H9 (cell line): ENCODE data around the gene IL3RA. TPM values are rescaled to one million over a fixed set of nuclear protein-coding genes. Genes with fewer than 3 reads are reported as not detected.

Source experiments
- DNase-seq: peaks from one replicate; pipeline ENCODE4 v3.0.0-alpha.2; 2017
- H2AFZ ChIP-seq: one replicate; pipeline ENCODE4 v1.6.1; 2013; ENCODE audit warnings: mild to moderate bottlenecking, low read length, control low read depth, moderate library complexity
- H2AK5ac ChIP-seq: 2 replicates; pipeline ENCODE4 v1.6.1; 2013; ENCODE audit warnings: low read length, control low read depth, mixed read lengths; ENCODE audit not compliant: insufficient read length
- H2BK120ac ChIP-seq: one replicate; pipeline ENCODE4 v1.6.1; 2013; ENCODE audit warnings: low read depth, mild to moderate bottlenecking, low read length, control low read depth, inconsistent platforms; ENCODE audit not compliant: poor library complexity, severe bottlenecking
- H2BK12ac ChIP-seq: 2 replicates; pipeline ENCODE4 v1.6.1; 2013; ENCODE audit warnings: low read length, control low read depth, mixed read lengths, low read depth; ENCODE audit not compliant: insufficient read length
- H2BK15ac ChIP-seq: 2 replicates; pipeline ENCODE4 v1.6.1; 2013; ENCODE audit warnings: low read depth, low read length, control low read depth
- H2BK20ac ChIP-seq: one replicate; pipeline ENCODE4 v1.6.1; 2013; ENCODE audit warnings: low read depth, mild to moderate bottlenecking, low read length, control low read depth, inconsistent platforms; ENCODE audit not compliant: poor library complexity, severe bottlenecking
- H2BK5ac ChIP-seq: 2 replicates; pipeline ENCODE4 v1.6.1; 2013; ENCODE audit warnings: low read length, control low read depth, mixed read lengths; ENCODE audit not compliant: insufficient read length
- H3K14ac ChIP-seq: 2 replicates; pipeline ENCODE4 v1.6.1; 2013; ENCODE audit warnings: low read length, control low read depth; ENCODE audit not compliant: insufficient read depth
- H3K18ac ChIP-seq: 2 replicates; pipeline ENCODE4 v1.6.1; 2013; ENCODE audit warnings: low read depth, mild to moderate bottlenecking, mixed read lengths, low read length, control low read depth; ENCODE audit not compliant: insufficient read length
- H3K23ac ChIP-seq: 2 replicates; pipeline ENCODE4 v1.6.1; 2013; ENCODE audit warnings: low read length, control low read depth, mixed read lengths, low read depth; ENCODE audit not compliant: insufficient read length
- H3K23me2 ChIP-seq: 2 replicates; pipeline ENCODE4 v1.6.1; 2013; ENCODE audit warnings: low read depth, mild to moderate bottlenecking, mixed read lengths, low read length, control low read depth; ENCODE audit not compliant: insufficient read length, poor library complexity, severe bottlenecking
- H3K27ac ChIP-seq: 2 replicates; pipeline ENCODE4 v1.5.1; 2013; ENCODE audit warnings: low read length, control low read depth, mixed read lengths, low read depth; ENCODE audit not compliant: insufficient read length
- H3K27me3 ChIP-seq: 2 replicates; pipeline ENCODE4 v1.6.1; 2013; ENCODE audit warnings: low read length, control low read depth, inconsistent platforms; ENCODE audit not compliant: insufficient read depth
- H3K4ac ChIP-seq: 2 replicates; pipeline ENCODE4 v1.6.1; 2013; ENCODE audit warnings: low read depth, mild to moderate bottlenecking, control low read depth, inconsistent platforms, low read length, moderate library complexity
- H3K4me1 ChIP-seq: 2 replicates; pipeline ENCODE4 v1.6.1; 2013; ENCODE audit warnings: low read length, control low read depth, inconsistent platforms; ENCODE audit not compliant: insufficient read depth
- H3K4me2 ChIP-seq: 2 replicates; pipeline ENCODE4 v1.6.1; 2013; ENCODE audit warnings: low read length, control low read depth, mixed read lengths; ENCODE audit not compliant: insufficient read length, insufficient read depth
- H3K56ac ChIP-seq: 2 replicates; pipeline ENCODE4 v1.6.1; 2013; ENCODE audit warnings: low read depth, mild to moderate bottlenecking, mixed read lengths, low read length, control low read depth; ENCODE audit not compliant: insufficient read length
- H3K79me1 ChIP-seq: 2 replicates; pipeline ENCODE4 v1.6.1; 2013; ENCODE audit warnings: low read depth, mild to moderate bottlenecking, moderate library complexity, low read length, control low read depth, inconsistent platforms; ENCODE audit not compliant: insufficient read depth, poor library complexity, severe bottlenecking
- H3K79me2 ChIP-seq: 2 replicates; pipeline ENCODE4 v1.6.1; 2013; ENCODE audit warnings: low read length, control low read depth, inconsistent platforms; ENCODE audit not compliant: insufficient read depth
- H3K9ac ChIP-seq: 2 replicates; pipeline ENCODE4 v1.6.1; 2013; ENCODE audit warnings: low read length, control low read depth, mixed read lengths; ENCODE audit not compliant: insufficient read length; ENCODE audit errors: extremely low read depth
- H3K9me3 ChIP-seq: one replicate; pipeline ENCODE4 v1.6.1; 2013; ENCODE audit warnings: low read depth, low read length, inconsistent platforms; ENCODE audit not compliant: control insufficient read depth
- H3T11ph ChIP-seq: one replicate; pipeline ENCODE4 v1.6.1; 2013; ENCODE audit warnings: mild to moderate bottlenecking, low read length, control low read depth, inconsistent platforms
- H4K20me1 ChIP-seq: one replicate; pipeline ENCODE4 v1.6.1; 2013; ENCODE audit not compliant: control insufficient read depth, insufficient read length, insufficient read depth
- H4K5ac ChIP-seq: 2 replicates; pipeline ENCODE4 v1.6.1; 2013; ENCODE audit warnings: low read depth, mild to moderate bottlenecking, mixed read lengths, low read length, control low read depth; ENCODE audit not compliant: insufficient read length
- H4K8ac ChIP-seq: replicated peaks from 2 replicates; pipeline ENCODE4 v1.6.1; 2013; ENCODE audit warnings: low read length, control low read depth, mixed read lengths, low read depth; ENCODE audit not compliant: insufficient read length
- H4K91ac ChIP-seq: 2 replicates; pipeline ENCODE4 v1.6.1; 2013; ENCODE audit warnings: low read depth, mild to moderate bottlenecking, moderate library complexity, mixed read lengths, low read length, control low read depth; ENCODE audit not compliant: insufficient read length
- H3K27ac Mint-ChIP-seq, 3 experiments: 2 replicates in 2 of 3; 3 replicates in 1 of 3; pipeline ENCODE4 v1.8.0; 2020 to 2021; ENCODE audit warnings: mixed read lengths in 3 of 3, mild to moderate bottlenecking in 1 of 3, moderate library complexity in 1 of 3
- H3K27me3 Mint-ChIP-seq: 2 replicates; pipeline ENCODE4 v1.8.0; 2021; ENCODE audit warnings: low read depth, mild to moderate bottlenecking, moderate library complexity, mixed read lengths
- H3K36me3 Mint-ChIP-seq, 3 experiments: 2 replicates in 2 of 3; 3 replicates in 1 of 3; pipeline ENCODE4 v1.8.0; 2020 to 2021; ENCODE audit warnings: low read depth in 3 of 3, mixed read lengths in 3 of 3; ENCODE audit not compliant: insufficient read depth in 1 of 3
- H3K4me1 Mint-ChIP-seq, 2 experiments: 2 replicates each; pipeline ENCODE4 v1.8.0; 2020; ENCODE audit warnings: mixed read lengths in 2 of 2
- H3K4me3 Mint-ChIP-seq, 2 experiments: 2 replicates in 1 of 2; 3 replicates in 1 of 2; pipeline ENCODE4 v1.8.0; 2020 to 2021; ENCODE audit warnings: mild to moderate bottlenecking in 2 of 2, mixed read lengths in 2 of 2, moderate library complexity in 1 of 2
- H3K9me3 Mint-ChIP-seq, 2 experiments: 2 replicates in 1 of 2; 3 replicates in 1 of 2; pipeline ENCODE4 v1.8.0; 2020; ENCODE audit warnings: mild to moderate bottlenecking in 2 of 2, mixed read lengths in 2 of 2, moderate library complexity in 1 of 2
- WGBS: extraction: QIAGEN DNeasy Blood & Tissue Kit; methylation state at CpG from one replicate; pipeline ENCODE4 v1.1.7; 2013; ENCODE audit warnings: missing lambda C conversion rate, low lambda C conversion rate, mixed read lengths; ENCODE audit not compliant: insufficient read length; ENCODE audit errors: extremely low coverage; 5-methylcytosine and 5-hydroxymethylcytosine counted together
- total RNA-seq: library from RNA; stranded (reverse); gene quantifications from 2 replicates; pipeline ENCODE4 v1.2.1, GENCODE V29; 2021
- TF ChIP-seq, protein P1 (sequence below): fragments of 200-600 bp; sonication (generic); conservative IDR thresholded peaks from 3 replicates; pipeline ENCODE4 v1.8.0; 2021; ENCODE audit warnings: antibody characterized with exemption, mild to moderate bottlenecking

The IL3RA gene
- total RNA-seq, 1 experiment from 2014 or later, result 0.24 TPM

DNA sequence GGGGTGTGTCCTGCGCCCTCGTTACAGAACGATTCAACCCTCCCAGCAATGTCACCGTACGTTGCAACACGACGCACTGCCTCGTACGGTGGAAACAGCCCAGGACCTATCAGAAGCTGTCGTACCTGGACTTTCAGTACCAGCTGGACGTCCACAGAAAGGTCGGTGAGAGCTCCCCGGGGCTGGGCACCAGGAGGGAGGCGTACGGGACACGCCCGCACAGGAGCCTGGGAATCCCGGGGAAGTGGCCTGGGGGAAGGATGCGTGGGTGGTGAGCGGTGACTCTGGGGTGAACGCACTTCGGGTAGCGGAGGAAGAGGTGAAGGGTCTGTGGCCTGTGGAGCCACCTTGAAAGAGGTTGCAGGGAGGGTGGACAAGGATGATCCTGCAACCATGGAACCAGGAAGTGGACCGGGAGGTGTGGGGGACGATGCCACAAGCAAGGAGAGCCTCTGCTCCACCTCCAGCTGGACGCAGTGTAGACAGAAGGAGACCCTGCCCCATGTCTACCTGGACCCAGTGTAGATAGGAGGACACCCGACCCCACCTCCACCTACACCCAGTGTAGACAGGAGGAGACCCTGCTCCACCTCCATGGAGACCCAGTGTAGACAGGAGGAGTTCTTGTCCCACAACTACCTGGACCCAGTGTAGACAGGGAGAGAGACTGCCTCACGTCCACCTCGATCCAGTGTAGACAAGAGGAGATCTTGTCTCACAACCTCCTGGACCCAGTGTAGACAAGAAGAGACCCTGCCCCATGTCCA is 42.1 kb upstream of the IL3RA start:
- H3K27ac Mint-ChIP-seq, result no peak overlapping the region
- Histone ChIP-seq H3K27ac (no peak overlapping the region), H3K4me2 (no peak overlapping the region), H4K8ac (no peak overlapping the region), H2BK20ac (no peak overlapping the region), H4K5ac (no peak overlapping the region), H3K79me2 (no peaks in the 10 kb centered on the region), H3K79me1 (no peaks in the 10 kb centered on the region), H3K4ac (no peak overlapping the region), H3K27me3 (no peaks in the 10 kb centered on the region), H3K23ac (no peak overlapping the region), H4K91ac (no peak overlapping the region), H3K9me3 (no peaks in the 10 kb centered on the region), H3T11ph (no peak overlapping the region), H2BK15ac (no peak overlapping the region), H3K23me2 (no peaks in the 10 kb centered on the region), H4K20me1 (peaks cover 2% of the 10 kb centered on the region), H2BK120ac (no peak overlapping the region), H2AK5ac (no peak overlapping the region), H2BK5ac (no peak overlapping the region), H3K14ac (no peak overlapping the region), H2AFZ (no peak overlapping the region), H3K56ac (no peak overlapping the region), H3K4me1 (no peaks in the 10 kb centered on the region), H3K9ac (no peak overlapping the region), H2BK12ac (no peak overlapping the region), H3K18ac (no peak overlapping the region)
- TF ChIP-seq, protein P1, sequence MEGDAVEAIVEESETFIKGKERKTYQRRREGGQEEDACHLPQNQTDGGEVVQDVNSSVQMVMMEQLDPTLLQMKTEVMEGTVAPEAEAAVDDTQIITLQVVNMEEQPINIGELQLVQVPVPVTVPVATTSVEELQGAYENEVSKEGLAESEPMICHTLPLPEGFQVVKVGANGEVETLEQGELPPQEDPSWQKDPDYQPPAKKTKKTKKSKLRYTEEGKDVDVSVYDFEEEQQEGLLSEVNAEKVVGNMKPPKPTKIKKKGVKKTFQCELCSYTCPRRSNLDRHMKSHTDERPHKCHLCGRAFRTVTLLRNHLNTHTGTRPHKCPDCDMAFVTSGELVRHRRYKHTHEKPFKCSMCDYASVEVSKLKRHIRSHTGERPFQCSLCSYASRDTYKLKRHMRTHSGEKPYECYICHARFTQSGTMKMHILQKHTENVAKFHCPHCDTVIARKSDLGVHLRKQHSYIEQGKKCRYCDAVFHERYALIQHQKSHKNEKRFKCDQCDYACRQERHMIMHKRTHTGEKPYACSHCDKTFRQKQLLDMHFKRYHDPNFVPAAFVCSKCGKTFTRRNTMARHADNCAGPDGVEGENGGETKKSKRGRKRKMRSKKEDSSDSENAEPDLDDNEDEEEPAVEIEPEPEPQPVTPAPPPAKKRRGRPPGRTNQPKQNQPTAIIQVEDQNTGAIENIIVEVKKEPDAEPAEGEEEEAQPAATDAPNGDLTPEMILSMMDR, result no peak
- no peaks in the 10 kb centered on the region; the same call in none of the 2 replicates for H3K27me3 Mint-ChIP-seq
- WGBS, result no CpG with 5 or more reads among the region's 29 CpGs
- peaks cover 0 to 3% of the 10 kb centered on the region in 2 experiments; a peak in 1 of 4 replicates for H3K4me1 Mint-ChIP-seq
- no peak overlapping the region for H3K4me3 Mint-ChIP-seq
- no peak for DNase-seq
- peaks cover 17 to 18% of the 10 kb centered on the region in 2 experiments for H3K9me3 Mint-ChIP-seq
- peaks cover 25 to 32% (median 30%) of the 10 kb centered on the region in 3 experiments for H3K36me3 Mint-ChIP-seq
